ENCODE data around the gene THBS2.
"Not testable (repeated sequence)": the region's sequence is repeated elsewhere in the genome, so short reads cannot be mapped to it uniquely, and the experiment has no call there.

Gene THBS2

GRCh38 chr6:169229615-169230321, 23.9 kb downstream of the THBS2 start:
- DNase-seq = no peak

DNA sequence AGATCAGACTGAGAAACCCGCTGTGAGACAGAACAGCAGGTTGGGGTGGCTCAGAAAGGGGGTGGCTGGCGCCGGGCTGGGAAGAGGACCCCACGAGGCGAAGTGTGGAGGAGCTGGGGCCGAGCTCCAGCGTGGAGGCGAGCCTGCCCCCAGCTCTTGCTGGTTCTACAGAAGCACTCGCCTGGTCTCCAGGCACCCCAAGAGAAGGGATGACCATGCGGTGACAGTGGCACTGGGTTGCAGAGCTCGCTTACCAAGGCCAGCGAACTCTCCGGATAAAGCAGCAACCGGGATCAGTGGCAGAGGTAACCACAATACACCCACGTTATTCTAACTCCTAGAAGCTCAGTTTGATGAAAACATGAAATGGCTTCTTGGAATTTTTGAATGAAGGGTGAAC, 26.5 kb downstream of the THBS2 start:
- DNase-seq = no peak

DNA sequence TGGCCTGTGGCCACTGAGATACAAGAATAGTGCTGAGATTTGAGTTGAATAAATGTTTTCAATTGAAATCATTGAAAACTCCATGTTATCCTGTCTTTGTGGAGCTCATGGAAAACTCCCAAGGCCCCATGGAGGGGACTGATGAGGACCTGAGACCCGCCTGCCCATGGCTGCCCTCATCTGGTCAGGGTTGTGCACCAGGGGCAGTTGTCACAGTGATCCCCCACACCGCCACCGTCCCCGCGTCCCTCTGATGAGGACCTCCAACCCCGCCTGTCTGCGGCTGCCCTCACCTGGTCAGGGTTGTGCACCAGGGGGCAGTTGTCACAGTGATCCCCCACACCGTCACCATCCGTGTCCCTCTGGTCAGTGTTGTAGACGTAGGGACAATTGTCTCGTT, 27.8 kb downstream of the THBS2 start:
- no peak for DNase-seq

- DNase-seq = no peak
Measured at GRCh38 chr6:169225131-169225576, 28.5 kb downstream of the THBS2 start.

- no peak for DNase-seq
Measured at GRCh38 chr6:169224716-169225115, 28.9 kb downstream of the THBS2 start.

- DNase-seq = no peak
Measured at GRCh38 chr6:169224185-169224695, 29.4 kb downstream of the THBS2 start.

DNA sequence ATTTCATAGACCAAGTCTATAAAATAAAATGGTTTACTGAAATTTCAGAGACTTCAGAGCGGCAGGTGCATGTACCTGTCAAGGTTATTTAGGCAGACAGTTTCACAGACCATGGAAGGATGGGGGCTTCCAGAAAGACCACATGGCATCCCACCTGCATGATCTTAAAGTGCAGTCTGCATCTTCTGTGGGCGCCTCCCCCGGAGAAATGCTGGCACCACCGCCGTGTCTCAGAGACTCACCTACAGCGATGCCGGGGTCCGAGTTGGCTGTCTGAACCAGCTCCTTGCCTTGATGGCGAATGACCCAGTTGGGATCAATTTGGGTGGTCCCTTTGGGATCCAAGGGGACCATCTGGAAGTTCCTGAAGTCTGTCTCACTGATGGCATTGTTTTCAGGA, 30.6 kb downstream of the THBS2 start:
- no peak for DNase-seq

- DNase-seq = no peak
Measured at GRCh38 chr6:169222126-169222525, 31.5 kb downstream of the THBS2 start.

GRCh38 chr6:169221264-169221663, 32.4 kb downstream of the THBS2 start:
- no peak for DNase-seq

- DNase-seq = no peak
Measured at GRCh38 chr6:169220068-169220964, 33.3 kb downstream of the THBS2 start.

DNA sequence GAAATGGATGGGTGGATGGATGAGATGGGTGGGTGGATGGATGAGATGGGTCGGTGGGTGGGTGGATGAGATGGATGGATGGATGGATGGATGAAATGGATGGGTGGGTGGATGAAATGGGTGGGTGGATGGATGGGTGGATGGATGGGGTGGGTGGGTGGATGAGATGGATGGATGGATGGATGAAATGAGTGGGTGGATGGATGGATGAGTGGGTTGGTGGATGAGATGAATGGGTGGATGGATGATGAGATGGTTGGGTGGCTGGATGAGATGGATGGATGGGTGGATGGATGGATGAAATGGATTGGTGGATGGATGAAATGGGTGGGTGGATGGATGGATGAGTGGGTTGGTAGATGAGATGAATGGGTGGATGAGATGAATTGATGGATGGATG, 35.7 kb downstream of the THBS2 start:
- DNase-seq = no peak

GRCh38 chr6:169216830-169217229, 36.8 kb downstream of the THBS2 start:
- no peak for DNase-seq

- no peak for DNase-seq
Measured at GRCh38 chr6:169215201-169215681, 38.4 kb downstream of the THBS2 start.

DNA sequence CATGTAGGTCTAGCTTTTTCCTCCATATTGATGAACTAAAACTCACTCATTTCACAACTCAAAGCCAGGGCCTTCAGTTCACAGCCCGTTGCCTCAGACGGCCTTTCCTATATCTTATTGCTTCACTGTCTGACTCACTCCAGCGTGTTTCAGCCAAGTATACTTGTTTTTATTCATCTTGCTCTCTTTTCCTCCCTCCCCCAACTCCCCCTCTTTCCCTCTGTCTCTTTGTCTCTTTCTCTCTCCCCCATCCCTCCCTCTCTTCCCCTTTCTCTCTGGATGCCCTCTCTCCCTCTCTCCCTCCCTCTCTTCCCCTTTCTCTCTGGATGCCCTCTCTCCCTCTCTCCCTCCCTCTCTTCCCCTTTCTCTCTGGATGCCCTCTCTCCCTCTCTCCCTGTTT, 38.9 kb downstream of the THBS2 start:
- DNase-seq = not testable (repeated sequence)

DNA sequence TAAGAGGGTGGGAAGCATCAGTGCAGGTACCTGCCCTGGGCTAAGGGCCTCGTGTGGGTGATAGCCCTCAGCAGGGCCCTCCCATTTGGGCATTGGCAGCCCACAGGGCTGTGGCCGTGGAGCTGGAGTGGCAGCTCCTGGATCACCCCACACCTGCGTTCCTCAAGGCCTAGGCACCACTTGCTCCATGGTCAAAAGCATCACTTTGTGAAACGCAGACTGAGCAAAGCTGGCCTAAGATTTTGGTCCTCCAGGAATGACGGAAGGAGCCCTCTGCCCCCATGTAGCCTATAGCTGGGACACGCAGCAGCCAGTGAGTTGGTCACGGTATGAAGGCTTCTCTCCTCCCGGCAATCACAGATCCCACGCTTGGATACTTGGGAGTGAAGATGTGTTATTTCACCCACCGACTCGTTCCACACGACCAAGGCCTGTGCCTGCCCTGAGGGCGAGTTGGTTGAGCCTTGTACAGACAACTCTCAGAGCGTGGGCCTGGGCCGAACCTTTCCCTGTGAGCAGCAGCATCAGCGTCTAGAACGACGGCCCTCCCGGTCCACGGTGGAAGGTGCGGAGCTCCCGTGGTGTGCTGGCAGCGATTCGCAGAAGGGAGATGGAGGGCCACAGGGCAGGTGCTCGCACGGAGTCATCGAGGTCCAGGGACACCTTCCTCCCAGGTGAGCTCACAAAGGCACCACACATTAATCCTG, 39.7 kb downstream of the THBS2 start:
- DNase-seq = no peak

- peak; percentile 40 for DNase-seq
Measured at GRCh38 chr6:169212897-169213813, 40.5 kb downstream of the THBS2 start.

DNA sequence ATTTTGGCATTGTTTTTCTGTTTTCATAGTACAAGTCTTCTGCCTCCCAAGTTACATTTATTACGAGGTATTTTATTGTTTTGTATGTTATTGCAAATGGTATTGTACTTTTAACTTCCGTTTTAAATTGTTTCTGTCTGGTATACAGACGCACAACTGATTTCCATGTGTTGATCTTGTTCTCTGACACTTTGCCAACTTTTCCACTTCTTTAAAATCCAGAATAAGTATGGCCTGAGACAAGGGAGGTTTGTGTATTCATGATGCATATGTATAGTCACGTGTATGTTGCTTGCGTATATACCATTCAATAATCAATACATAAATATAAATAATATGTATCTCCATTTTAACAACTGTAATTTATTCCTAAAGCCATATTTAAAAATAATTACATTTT, 41.2 kb downstream of the THBS2 start:
- DNase-seq = no peak

- DNase-seq = no peak
Measured at GRCh38 chr6:169211881-169212280, 41.8 kb downstream of the THBS2 start.

GRCh38 chr6:169210611-169211010, 43.0 kb downstream of the THBS2 start:
- DNase-seq = no peak

DNA sequence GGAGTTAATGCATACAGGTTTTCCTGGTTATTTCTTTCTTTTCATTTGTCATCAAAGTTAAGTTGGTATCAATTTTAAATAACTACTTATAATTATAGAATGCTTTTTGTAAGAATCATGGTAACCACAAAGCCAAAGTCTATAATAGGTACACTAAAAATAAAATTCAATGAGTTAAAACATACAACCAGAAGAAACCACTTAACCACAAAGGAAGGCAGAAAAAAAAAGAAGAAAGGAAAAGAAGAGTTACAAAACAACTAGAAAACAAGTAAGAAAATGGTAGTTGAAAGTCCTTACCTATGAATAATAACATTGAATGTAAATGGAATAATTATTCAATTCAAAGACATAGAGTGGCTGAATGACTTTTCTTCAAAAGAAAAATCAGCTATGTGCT, 45.6 kb downstream of the THBS2 start:
- DNase-seq = no peak

GRCh38 chr6:169207482-169207881, 46.2 kb downstream of the THBS2 start:
- DNase-seq = no peak
